Ovary (tissue), 3 donors: ENCODE measurements around the gene POLE4.

Source experiments
- CTCF ChIP-seq, 3 donors: fragments of 450-650 bp in 2 of 3; fragments of 200-600 bp in 1 of 3; IDR thresholded peaks; one replicate each; pipeline versions ENCODE4 v1.5.1 to v1.8.0; 2016 to 2022; ENCODE audit warnings: antibody characterized with exemption in 3 of 3, mild to moderate bottlenecking in 1 of 3
- EP300 ChIP-seq: sonication (generic); formaldehyde crosslinking; IDR thresholded peaks from one replicate; pipeline ENCODE4 v1.6.1; 2017; ENCODE audit warnings: antibody characterized with exemption
- POLR2A ChIP-seq: fragments of 450-650 bp; IDR thresholded peaks from one replicate; pipeline ENCODE4 v1.6.1; 2017; ENCODE audit warnings: antibody characterized with exemption, mild to moderate bottlenecking, moderate library complexity
- donor health status: DM: no; HTN: no; CAD: no.

GRCh38 chr2:74942263-74942662, 16.2 kb upstream of the POLE4 start:
- no peak for TF ChIP-seq POLR2A
- TF ChIP-seq CTCF (IDR thresholded peaks at IDR 0.05): no peak
- no peak for TF ChIP-seq EP300
